Measurements from ENCODE around the gene LGALS4.
"Not testable (repeated sequence)": the region's sequence is repeated elsewhere in the genome, so short reads cannot be mapped to it uniquely, and the experiment has no call there.

The LGALS4 gene

DNA sequence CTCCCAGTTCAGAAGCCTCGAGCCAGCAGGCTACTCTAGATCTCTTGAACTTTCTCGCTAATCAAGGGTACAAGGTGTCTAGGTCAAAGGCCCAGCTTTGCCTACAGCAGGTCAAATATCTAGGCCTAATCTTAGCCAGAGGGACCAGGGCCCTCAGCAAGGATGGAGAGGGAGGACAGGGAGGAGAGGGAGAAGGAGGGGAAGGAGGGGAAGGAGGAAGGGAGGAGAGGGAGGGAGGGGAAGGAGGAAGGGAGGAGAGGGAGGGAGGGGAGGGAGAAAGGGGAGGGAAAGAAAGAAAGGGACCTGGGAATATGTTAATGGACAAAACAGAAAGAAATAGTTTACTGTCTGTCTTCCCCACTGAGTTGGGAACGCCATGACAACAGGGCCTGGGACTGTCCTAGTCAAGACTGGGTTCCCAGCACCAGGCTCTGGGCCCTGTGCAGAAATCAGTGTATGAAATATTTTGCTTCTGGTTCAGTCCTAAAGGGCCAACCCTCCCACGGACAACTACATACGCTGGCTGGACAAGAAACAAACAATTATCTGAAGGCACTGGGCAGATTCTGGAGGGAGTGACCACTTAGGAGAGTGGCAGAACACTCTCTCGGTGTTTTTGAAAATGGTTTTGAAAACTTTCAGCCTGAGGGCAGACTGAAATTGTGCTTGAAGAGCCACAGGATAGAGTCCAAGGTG, 14.3 kb upstream of the LGALS4 start:
- FAIRE-seq: no peak
- no peak for DNase-seq (ENCODE audit: insufficient read length, low spot score)

DNA sequence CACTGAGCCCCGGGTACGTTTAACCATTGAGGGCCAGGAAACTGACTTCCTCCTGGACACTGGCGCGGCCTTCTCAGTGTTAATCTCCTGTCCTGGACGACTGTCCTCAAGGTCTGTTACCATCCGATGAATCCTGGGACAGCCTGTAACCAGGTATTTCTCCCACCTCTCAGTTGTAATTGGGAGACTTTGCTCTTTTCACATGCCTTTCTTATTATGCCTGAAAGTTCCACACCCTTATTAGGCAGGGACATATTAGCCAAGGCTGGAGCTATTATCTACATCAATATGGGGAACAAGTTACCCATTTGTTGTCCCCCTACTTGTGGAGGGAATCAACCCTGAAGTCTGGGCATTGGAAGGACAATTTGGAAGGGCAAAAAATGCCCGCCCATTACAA, 13.2 kb upstream of the LGALS4 start:
- not testable (repeated sequence) for DNase-seq (ENCODE audit: insufficient read length, low spot score); FAIRE-seq

DNA sequence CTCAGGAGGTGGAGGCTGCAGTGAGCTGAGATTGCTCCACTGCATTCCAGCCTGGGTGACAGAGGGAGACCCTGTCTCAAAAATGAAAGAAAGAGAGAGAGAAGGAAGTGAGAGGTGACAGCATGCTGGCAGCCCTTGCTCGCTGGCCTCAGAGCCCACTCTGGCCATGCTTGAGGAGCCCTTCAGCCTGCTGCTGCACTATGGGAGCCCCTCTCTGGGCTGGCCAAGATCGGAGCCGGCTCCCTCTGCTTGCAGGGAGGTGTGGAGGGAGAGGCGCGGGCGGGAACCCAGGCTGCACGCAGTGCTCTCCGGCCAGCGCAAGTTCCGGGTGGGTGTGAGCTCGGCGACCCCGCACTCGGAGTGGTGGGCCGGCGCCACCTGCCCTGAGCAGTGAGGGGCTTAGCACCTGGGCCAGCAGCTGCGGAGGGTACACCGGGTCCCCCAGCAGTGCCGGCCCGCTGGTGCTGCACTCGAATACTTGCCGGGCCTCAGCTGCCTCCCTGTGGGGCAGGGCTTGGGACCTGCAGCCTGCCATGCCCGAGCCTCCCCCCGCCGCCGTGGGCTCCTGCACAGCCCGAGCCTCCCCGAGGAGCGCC, 8.6 kb upstream of the LGALS4 start:
- not testable (repeated sequence) for DNase-seq (ENCODE audit: insufficient read length, low spot score); FAIRE-seq

DNA sequence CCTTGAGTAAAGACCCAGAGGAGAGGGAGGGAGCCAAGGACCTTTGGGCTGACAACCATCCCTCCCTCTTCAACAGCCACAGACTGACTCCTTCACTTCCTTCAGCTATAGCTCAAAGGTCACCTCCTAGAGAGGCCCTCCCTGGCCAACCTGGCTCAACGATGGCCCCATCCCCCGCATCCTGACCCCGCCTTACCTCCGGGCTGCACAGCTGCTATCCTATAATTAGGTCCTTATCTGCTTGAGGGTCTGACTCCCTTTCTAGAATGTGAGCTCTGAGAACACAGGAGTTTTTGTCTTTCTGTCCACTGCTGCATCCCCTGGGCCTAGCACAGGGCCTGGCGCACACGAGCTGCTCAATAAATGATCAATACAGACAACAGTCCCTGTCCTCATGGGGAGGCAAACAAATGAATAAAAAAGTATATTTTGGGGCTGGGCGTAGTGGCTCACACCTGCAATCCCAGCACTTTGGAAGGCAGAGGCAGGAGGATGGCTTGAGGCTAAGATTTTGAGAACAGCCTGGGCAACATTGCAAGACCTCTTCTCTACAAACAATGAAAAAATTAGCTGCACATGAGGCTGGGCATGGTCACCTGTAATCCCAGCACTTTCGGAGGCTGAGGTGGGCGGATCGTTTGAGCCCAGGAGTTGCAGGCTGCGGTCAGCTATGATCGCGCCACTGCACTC, 6.6 kb upstream of the LGALS4 start:
- no peak for DNase-seq (ENCODE audit: insufficient read length, low spot score)
- no peak for FAIRE-seq

DNA sequence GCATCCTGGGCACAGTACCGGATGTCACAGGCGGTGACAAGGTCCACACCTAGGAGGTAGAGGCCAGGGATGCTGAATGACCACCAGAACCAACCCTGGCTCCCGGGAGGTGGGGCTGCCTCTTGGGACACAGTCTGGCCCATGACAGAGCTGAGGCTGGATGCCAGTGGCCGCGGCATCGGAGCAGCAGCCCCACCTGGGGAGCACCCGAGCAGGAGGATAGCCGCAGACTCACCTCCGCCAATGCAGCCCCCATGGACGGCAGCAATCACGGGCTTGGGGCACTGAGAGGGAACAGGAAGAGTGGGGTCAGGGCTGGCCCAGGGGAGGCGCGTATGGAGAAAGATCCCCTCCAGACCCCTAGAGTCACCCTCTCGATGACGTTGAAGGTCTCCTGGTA, 4.3 kb upstream of the LGALS4 start:
- DNase-seq (ENCODE audit: insufficient read length, low spot score) (no peak), FAIRE-seq (no peak)

DNA sequence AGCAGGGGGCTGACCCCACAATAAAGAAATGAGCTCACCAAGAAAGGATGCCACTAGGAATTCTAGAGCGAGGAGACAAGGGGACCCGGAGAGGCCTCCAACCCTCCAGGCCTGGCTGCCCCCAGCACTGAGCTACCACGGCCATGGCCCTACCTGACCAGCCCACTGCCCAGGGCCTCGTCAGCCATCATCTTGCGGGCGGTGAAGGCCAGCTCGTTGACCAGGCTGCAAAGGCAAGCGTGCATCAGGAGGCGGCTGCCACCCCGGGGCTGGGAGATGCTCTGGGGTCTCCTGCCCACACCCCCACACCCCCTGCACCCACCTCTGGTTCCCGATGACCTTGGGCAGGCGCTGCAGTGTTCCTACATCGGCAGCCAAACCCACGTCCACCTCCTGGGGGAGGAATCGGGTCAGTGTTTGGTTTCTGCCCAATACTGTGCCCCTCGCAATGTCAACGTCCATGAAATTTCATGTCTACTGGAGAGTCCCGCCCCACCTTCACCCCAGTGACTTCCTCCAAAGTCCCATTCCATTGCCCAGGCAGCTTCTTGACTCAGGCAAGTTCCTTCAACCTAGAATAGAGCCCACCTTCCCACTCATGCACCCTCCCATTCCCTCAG, 3.5 kb upstream of the LGALS4 start:
- no peak for FAIRE-seq
- no peak for DNase-seq (ENCODE audit: insufficient read length, low spot score)

DNA sequence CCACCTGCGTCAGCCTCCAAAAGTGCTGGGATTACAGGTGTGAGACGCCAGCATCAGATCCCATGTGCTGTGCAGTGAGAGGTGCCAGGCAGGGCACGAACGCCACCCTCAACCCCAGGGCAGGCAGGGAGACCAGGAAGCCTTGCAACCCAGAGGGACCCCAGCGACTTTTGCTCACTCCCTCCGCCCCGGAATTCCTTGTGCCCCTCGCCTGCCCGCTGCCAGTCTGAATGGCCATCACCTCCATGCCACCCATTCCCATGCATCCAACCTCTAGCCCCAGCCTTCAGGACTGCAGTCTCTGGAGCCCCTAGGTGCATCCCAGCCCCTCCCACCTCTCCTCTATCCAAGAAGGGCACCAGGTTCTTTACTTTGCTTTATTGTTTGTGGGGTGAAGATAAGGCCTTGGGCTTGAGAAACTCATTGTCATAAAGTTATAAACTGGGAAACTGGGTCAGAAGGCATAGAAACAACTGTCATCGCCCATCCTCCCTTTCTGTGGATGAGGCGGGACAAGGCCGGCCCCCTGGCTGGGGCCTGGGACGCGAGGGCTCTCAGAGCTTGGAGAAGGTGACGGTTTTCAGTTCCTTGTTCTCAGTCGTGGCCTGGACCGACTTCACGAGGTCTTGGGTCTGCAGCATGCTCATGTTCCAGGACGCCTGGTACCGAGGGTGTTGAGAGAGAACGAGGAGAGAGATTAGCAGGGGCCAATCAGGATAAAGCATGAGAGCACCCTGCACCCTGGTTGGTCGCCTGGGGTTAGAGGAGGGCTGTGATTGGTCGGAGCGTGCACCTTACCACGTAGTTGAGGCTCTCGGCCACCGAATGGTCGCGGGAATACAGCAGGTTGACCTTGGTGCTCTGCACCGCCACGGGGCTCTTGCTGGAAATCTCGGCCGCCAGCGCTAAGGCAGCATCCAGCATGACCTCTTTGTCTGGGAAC, 2.6 kb upstream of the LGALS4 start:
- FAIRE-seq (no peak), DNase-seq (ENCODE audit: insufficient read length, low spot score) (no peak)

DNA sequence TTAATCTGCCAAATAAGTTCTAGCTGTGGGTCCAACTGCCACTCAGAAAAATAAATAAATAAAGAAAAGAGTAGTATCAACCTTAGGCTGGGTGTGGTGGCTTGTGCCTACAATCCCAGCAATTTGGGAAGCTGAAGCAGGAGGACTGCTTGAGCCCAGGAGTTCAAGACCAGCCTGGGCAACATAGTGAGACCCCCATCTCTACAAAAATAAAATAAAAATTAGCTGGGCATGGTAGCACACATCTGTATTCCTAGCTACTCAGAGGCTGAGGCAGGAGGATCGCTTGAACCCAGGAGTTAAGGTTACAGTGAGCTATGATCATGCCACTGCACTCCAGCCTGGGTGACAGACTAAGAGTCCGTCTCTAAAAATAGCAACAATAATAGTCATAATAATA, 1.2 kb upstream of the LGALS4 start:
- DNase-seq (ENCODE audit: insufficient read length, low spot score); FAIRE-seq: not testable (repeated sequence)

DNA sequence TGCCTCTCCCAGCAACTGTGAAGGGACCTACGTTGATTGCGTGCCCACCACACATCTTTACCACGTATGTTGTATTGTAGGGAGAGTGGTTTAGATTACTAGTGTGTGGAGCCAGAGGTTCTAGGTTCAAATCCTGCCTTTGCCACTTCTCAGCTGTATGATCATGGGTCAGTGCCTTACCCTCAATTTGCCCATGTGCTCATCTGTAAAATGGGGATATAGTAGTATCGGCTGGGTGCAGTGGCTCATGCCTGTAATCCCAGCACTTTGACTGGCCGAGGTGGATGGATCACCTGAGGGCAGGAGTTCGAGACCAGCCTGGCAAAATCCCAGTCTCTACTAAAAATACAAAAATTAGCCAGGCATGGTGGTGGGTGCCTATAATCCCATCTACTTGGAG, 578 bp upstream of the LGALS4 start:
- DNase-seq (ENCODE audit: insufficient read length, low spot score): no peak
- no peak for FAIRE-seq

DNA sequence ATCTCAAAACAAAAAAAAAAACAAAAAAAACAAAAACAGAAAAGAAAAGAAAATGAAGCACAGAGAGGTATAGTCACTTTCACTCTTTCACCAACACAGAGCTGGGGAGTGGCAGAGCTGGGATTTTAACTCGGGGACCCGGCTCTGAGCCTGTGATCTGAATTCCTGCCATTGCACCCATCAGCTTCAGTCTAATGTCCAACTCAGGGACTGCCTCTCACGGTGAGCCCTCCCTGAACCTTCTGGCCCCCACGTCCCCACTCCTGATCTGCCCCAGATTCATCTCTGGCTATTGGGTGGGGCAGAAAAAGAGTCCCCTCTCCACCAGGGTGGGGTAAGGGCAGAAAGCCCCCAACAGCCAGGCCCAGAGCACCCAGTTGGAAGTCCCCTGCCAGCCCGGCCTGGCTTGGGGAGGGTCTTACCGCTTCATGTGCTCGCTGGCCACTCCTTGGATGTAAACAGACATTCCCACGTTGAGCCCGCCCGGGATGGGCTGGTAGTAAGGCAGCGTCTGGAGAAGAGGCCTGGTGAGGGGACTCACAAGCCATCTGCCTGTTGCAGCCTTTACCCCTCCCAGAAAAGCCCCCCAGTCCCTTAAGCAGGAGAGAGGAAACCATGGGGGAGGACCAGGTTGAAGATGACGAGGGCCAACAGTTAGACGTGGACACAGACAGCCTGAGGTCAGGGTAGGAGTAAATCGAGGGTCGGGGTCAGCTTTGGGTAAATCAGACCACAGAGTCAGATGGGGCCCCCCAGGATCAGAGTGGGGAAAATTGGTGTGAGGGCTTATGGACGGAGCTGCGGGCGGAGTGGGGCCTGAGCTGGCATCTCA, 520 bp downstream of the LGALS4 start:
- no peak for DNase-seq (ENCODE audit: insufficient read length, low spot score)
- no peak for FAIRE-seq

DNA sequence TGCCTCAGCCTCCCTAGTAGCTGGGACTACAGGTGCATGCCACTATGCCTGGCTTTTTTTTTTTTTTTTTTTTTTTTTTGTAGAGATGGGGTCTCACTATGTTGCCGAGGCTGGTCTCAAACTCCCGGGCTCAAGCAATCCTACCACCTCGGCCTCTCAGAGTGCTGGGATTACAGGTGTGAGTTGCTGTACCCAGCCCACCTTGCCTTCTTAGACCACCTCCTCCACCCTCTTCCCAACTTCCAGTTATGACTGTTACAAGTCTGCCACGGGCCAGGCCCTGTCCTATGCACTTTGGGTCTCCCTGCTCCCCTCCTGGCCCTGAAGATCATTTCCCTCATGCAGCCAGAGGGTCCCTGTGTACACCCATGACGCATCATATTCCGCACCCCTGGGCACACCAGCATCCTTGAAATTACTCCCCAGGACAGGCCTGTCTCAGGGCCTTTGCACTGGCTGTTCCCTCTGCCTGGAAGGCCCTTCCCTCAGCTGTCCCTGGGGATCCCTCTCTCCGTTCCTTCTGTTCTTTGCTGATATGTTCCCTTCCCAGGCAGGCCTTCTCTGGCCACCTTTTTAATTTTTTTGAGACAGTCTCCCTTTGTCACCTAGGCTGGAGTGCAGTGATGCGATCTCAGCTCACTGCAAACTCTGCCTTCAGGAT, 3.0 kb downstream of the LGALS4 start:
- FAIRE-seq (no peak), DNase-seq (ENCODE audit: insufficient read length, low spot score) (no peak)

DNA sequence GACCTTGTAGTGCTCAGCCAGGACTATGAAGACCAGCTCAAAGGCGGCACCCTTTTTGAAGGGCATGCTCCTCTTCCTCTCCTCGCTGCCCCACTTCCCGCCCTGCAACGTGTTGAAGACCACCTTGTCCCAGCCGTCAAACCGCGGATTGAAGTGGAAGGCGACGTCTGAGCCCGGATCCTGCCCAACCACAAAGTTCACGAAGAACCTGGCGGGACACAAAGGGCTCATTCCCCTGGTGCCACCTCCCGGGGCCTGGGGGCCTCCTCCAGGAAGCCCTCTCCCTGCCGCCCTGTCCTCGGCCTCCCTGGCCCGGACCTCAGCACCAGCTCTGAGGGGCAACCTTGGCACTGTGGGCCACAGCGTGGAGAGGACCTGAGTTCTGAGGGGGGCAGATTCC, 4.0 kb downstream of the LGALS4 start:
- DNase-seq (ENCODE audit: insufficient read length, low spot score) (no peak), FAIRE-seq (no peak)

DNA sequence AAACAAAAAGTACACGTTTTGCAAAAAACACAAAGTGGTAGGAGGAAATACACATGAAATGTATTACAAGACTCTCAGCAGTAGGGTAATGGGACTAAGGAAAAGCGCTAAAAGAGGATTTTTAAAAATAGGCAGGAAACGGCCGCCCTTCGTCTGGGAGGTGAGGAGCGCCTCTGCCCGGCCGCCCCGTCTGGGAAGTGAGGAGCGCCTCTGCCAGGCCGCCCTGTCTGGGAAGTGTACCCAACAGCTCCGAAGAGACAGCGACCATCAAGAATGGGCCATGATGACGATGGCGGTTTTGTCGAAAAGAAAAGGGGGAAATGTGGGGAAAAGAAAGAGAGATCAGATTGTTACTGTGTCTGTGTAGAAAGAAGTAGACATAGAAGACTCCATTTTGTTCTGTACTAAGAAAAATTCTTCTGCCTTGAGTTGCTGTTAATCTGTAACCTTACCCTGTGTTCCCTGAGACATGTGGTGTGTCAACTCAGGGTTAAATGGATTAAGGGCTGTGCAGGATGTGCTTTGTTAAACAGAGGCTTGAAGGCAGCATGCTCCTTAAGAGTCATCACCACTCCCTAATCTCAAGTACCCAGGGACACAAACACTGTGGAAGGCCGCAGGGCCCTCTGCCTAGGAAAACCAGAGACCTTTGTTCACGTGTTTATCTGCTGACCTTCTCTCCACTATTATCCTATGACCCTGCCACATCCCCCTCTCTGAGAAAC, 5.2 kb downstream of the LGALS4 start:
- DNase-seq (ENCODE audit: insufficient read length, low spot score); FAIRE-seq: not testable (repeated sequence)

DNA sequence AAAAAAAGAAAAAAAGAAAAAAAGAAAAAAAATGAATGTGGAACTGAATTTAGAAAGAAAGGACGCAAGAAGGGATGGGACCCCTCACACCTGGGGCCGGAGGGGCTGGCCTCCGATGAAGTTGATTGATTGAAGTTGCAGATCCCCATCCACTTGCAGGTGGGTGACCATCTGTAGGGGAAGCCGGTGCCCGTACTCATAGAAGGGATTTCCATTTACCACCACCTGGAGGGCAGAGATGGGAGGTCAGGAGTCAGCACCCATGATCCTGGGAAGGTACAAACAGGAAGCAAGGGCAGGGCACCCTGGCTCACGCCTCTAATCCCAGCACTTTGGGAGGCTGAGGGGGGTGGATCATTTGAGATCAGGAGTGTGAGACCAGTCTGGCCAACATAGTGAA, 6.4 kb downstream of the LGALS4 start:
- no peak for DNase-seq (ENCODE audit: insufficient read length, low spot score)
- no peak for FAIRE-seq

DNA sequence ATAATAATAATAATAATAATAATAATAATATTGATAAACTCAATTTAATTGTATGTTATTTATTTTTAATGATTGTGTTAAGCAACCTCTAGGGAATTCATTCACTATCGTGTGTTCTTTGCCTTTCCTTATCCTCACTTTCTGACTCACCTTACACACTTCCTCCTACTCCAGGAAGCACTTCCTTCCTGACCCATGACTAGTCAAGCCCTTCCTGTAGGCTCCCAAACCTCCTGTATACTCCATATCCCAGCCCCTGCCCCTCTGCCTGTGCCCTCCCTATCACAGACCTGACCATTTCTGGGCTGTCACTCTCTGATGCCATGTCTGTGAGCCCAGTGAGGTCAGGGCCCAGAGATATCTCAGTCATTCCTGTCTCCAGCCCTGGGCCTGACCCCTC, 7.6 kb downstream of the LGALS4 start:
- FAIRE-seq (no peak), DNase-seq (ENCODE audit: insufficient read length, low spot score) (no peak)

DNA sequence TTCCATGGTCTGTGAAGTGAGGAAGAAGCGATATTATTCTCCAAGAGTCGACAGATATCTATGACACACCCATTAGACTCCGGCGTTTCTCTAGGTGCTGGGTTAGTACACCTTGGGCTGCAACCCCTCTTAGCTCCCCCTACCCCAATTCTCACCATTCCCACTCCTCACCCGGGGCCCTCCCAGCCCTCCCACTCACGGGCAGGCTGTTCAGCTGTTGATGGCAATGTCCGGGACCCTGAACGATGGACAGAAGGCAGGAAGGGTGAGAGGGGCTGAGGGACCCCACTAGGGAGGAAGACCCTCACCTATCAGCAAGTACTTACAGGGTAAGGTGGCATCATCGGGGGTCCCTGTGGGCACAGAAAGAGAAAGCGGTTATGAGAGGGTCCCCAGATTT, 9.2 kb downstream of the LGALS4 start:
- FAIRE-seq (no peak), DNase-seq (ENCODE audit: insufficient read length, low spot score) (no peak)

DNA sequence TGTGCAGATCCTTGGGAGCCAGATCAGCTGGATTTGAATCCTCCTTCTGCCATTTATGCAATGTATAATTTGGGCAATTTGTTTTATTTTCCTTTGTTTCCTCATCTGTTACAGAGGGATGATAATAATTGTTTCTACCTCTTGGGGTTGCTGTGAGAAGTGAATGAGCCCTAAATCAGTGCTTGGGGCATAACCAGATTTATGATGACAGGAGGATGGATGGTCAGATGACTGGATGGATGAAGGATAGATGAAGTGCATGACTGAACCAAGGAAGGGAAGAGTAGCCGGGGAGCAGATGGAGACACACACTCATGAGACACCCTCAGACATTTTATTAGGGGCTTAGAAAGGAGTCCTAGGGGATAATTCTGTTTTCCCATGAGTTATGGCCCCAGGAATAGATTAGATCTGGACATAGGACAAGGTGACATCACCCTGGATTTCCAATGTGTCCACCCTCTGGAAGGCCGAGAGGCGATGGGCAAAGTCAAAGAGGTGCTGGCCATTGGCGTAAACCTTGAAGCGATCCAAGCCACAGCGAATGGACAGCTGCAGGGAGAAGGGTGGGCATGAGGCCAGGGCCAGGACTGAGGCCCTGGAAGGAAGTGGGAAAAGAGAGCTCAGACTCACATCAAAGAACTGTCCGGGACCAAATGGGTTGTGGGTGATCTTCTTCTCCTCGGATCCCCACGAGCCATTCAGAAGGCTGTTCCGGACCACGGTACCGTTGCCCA, 11.2 kb downstream of the LGALS4 start:
- DNase-seq (ENCODE audit: insufficient read length, low spot score) (no peak), FAIRE-seq (no peak)
